Embryonic facial prominence (tissue), 1 donor: ENCODE data around the gene IL1RN.

Source experiments
- DNase-seq: peaks from one replicate; pipeline ENCODE4 v3.0.0-alpha.2; 2016; ENCODE audit errors: extremely low spot score

Gene IL1RN

GRCh38 chr2:113103277-113103676 lies 24.1 kb upstream of the IL1RN start:
- no peak for DNase-seq

DNA sequence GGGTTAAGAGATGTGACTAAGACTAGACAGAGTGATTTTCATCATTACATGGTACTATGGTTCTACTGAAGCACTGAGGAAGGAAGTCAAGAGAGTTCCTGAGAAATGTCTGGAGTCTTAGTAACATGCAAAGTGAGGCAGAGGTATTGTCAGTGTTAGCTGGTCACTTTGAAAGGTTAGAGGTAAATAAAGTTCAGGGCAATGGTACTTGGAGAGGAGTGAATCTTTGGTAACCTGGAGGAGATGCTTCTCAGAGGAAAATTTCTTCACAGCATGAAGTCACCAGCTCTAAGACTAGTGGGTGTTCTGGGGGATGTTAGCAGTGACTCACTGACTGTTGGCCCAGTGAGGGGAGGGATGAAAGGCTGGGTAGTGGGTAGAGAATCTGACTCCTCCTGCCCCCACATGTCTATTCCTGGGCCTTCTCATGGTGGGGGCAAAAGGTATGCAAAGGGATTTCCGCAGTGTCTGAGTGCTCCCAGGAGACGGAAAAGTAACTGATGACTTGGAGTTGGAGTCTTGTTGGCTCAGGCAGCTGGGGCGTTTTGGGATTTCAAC lies 23.3 kb upstream of the IL1RN start:
- DNase-seq = no peak

DNA sequence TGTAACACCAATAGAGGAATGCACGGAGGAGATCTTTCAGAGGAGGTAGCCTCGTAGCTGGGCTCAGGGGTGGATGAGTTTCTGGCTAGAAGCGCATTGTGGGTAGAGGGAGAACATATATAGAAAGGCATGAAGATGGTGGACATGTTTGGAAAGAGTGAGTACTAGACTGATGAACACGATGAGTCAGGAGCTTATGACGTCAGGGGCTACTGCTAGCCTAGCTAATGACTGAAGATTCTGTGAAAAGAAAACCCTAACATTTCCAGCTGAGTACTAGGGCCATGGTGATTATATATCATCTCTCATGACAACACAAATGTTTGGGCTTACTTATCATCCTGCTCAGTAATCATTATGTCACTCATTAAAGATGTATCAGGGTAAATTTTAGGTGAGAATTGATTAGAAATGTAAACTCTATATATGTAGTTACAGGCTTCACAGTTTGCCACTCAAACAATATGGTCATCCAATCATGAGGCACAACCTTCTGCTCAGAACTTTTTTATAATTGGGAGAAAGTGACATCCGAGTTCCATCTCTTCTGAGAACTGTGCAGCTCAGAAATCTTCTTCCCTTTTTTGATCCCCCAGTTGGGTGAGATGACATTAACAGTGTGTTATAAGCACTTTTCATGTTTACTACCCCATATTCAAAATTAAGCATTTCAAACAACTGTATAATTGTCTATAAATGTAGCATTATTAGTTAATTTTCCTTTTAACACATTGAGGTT lies 22.2 kb upstream of the IL1RN start:
- DNase-seq = no peak

- no peak for DNase-seq
These were observed 16.3 kb upstream of the IL1RN start for GRCh38 chr2:113111121-113111520.

GRCh38 chr2:113111823-113112287 lies 15.5 kb upstream of the IL1RN start:
- no peak for DNase-seq

DNA sequence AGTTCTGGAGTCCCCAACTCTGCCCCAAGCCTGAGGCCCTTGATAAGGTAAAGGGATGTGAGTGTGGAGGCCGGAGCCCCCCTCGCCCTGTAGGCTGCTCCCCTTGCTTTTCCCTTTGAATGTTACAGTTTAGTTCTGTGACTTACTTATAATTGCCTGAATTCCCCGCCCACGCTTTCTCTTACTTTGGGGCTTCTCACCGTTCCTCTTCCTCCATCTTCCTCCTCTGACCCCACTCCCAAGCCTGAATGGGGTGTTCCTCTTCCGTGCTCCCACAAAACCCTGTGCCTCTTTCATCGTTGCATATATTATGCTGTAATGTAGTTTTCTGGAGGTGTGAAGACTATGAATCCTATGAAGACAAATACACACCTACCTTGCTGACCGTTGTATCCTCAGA lies 15.0 kb upstream of the IL1RN start:
- DNase-seq = no peak

DNA sequence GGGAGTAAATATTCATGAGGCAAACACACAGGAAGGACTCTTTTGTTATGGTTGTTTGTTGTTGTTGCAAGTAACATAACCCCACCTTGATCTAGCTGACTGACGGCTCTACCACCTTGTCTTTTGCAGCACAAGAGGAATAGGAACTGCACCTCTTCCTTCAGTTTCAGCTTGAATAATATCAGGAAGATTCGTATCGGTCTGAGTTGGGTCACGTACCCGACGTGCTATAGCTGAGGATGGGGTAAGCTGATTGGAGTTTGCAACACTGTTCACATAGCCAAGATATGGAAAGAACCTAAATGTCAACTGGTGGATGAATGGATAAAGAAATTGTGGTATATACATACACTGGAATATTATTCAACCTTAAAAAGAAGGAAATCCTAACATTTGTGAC lies 14.5 kb upstream of the IL1RN start:
- no peak for DNase-seq

- DNase-seq = no peak
These were observed 13.6 kb upstream of the IL1RN start for GRCh38 chr2:113113807-113114206.

GRCh38 chr2:113114224-113114945 lies 13.0 kb upstream of the IL1RN start:
- no peak for DNase-seq

DNA sequence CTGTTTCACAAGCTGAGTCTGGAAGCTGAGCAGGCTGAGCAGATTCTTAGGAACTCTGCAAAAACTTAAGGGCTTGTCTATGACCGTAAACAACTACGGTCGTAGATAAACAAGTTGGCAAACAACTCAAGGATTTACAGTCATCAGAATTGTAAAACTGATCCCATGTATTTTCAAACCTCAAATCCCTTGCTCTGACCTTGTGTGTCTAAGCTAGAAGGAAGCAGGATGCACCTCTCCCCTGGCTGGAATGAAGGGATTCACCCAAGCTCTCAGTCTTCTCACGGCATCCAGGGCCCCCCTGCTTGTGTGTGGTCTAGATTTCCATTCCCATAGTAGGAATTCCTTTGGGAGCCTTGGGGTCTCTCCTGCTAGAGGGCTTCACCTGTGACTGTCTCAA lies 12.4 kb upstream of the IL1RN start:
- no peak for DNase-seq

DNA sequence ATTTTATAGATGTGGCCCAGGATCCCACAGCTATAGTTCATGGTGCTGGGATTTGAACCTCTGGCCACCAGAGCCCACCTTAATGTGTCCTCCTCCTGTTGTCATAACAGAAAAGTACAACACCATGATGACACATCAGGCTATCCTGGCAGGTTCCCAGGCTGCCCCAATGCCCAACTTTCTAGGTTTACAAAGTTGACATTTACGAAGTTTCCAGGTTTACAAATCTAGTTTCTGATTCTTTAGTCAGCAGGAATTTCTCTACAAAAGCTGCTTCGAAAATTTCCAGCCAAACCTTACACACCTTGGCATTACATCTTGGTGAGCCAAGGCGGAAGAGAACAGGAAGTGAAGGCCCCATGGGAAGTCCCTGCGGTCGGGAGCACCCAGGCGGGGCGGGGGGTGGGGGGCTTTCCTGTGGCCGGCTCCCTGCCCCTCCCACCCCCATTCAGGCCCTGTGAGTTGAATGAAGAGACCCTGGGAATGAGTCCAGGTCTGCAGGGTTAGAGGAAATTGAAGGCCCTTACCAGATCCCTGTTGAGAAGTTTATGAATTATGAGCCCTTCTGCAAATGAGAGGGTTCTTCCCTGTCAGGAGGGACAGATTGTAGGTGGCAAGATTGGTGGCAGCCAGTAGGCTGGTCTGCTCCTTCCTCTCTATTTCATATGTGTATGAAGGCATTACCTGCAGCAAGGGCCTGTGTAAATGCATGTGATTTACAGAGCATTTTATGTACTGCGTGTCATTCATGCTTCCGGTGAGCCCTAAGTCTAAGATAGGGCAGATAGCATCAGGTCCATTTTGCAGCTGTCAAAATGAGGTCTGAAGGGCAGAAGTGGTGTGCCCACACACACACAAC lies 11.1 kb upstream of the IL1RN start:
- DNase-seq = no peak

- DNase-seq = no peak
These were observed 9.7 kb upstream of the IL1RN start for GRCh38 chr2:113117541-113118262.

GRCh38 chr2:113118263-113118657 lies 9.1 kb upstream of the IL1RN start:
- DNase-seq = no peak

DNA sequence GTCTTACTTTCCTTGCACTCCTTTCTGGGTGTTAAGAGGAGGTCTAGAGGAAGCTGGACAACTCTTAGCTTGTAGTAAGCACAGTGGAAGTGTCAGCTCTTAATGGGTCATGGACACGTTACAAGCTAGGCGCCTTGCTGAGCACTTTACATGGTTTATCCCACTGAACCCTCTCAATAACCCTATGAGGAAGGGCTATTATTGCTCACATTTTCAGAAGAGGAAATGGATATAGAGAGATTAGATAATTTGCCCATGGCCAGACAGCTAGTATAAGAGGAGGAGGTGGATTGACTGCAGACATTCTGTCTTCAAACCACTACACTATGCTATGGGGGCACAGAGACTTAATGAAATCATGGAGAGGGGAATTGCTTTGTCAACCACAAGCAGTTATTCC lies 8.3 kb upstream of the IL1RN start:
- no peak for DNase-seq

DNA sequence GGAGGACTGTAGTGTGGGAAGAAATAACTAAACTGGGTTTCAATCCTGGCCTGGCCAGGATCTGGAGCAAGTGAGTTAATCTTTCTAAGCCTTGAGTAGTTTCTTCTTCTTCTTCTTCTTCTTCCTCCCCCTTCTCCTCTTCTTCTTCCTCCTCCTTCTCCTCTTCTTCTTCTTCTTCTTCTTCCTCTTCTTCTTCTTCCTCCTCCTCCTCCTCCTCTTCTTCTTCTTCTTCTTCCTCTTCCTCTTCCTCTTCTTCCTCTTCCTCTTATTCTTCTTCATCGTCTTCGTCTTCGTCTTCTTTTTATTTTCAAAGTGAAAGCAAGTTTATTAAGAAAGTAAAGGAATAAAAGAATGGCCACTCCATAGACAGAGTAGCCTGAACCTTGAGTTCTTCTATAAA lies 6.5 kb upstream of the IL1RN start:
- no peak for DNase-seq

GRCh38 chr2:113122364-113122763 lies 5.0 kb upstream of the IL1RN start:
- no peak for DNase-seq

- no peak for DNase-seq
These were observed 3.7 kb upstream of the IL1RN start for GRCh38 chr2:113123726-113124125.

- DNase-seq = no peak
These were observed 3.0 kb upstream of the IL1RN start for GRCh38 chr2:113124181-113124961.

DNA sequence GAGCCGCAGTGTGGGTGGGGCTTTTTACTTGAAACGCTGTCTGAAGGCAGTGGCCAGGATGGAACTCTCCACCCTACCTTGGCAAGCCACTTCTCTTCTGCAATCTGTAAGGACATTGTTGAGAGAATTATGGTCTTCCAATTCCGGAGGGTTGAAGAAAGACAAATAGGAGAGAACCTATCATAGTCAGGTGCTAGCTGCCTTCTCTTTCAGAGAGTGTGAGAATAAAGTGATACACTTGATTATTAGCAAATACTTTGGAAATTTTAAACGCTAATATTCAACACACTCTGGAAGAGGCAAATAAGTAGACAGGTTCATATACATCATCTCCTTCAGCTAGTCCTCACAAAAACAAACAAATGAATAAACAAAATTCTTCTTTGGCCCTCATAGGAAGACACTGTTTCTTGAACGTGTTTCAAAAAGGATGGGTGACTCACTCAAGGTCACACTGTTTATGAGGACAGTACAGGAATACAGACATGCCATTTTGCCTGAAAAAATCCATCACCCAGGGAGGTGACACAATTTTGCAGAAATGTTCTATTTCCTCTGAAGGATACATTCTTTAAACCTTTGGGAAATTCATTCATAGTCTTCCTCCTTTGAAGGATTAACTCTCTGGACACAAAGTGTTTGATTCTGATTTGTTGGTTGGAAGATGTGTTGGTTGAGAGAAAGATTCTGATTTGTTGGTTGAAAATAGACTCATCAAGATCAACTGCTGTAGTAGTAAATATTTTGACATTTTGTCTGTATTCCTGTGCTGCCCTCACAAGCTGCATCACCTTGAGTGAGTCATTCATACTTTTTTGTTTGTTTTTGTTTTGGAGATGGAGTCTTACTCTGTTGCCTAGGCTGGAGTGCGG lies 2.2 kb upstream of the IL1RN start:
- DNase-seq = no peak
